Gastroesophageal sphincter (tissue), 3 donors: ENCODE results near the gene ZNF593.

Experiments
- CTCF ChIP-seq, 4 experiments: fragments of 200-600 bp in 2 of 4; fragments of 450-650 bp in 2 of 4; sonication (generic) in 1 of 4; IDR thresholded peaks; one replicate each; pipeline ENCODE4 v1.5.1; 2017 to 2019; ENCODE audit warnings: antibody characterized with exemption in 4 of 4, mild to moderate bottlenecking in 2 of 4, moderate library complexity in 2 of 4
- POLR2A ChIP-seq, 2 donors: fragments of 450-650 bp; IDR thresholded peaks; one replicate each; pipeline ENCODE4 v1.6.1; 2017; ENCODE audit warnings: antibody characterized with exemption in 2 of 2, mild to moderate bottlenecking in 2 of 2, moderate library complexity in 1 of 2
- POLR2AphosphoS5 ChIP-seq: sonication (generic); formaldehyde crosslinking; IDR thresholded peaks from one replicate; pipeline ENCODE4 v1.6.1; 2017; ENCODE audit warnings: antibody characterized with exemption

DNA sequence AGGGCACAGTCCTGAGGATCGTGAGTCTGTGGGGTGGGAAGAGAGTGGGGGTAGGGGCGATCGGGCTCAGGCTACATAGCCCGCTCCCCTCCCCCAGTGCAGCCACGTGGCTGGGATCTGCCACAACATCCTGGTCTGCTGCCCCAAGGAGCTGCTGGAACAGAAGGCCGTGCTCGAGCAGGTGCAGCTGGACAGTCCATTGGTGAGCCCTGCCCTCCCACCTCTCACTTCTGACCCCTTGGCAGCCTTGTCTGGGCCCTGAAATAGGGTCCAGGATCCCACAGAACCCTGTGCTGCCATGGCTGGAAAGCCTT is 12.6 kb downstream of the ZNF593 start:
- TF ChIP-seq CTCF (IDR thresholded peaks at IDR 0.05) (no peak), POLR2A (IDR thresholded peaks at IDR 0.05) (no peak), POLR2AphosphoS5 (no peak)
